ENCODE results near the gene EDIL3. TPM values are rescaled to one million over a fixed set of nuclear protein-coding genes. Genes with fewer than 3 reads are reported as not detected.

EDIL3 gene
- total RNA-seq, 2 experiments from 2014 or later = not detected

DNA sequence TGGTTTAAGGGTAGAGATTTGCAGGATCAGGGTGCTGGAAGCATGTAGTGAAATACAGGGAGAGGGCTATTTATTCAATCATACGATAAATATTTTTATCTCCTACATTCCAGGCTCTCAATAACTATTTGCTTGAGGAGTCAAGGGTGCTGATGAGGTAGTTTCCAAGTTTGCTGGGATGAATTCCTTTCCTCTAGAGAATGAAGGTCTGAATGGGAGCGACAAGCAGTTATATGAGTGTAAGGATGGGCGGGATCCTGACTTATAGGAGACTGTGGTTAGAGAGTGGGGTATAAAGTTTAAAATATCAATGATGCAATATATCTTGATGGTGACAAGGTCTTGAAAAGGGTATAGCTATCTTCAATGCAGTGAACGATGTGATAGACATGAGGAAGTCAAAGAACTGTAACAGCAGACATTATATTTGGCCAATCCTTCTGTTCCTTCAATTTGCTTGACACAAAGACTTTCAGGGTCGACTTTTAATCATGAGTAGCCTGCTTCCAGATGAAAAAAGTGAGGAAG, 462.9 kb downstream of the EDIL3 start:
- no peaks in the 10 kb centered on the region for H3K9me3 Mint-ChIP-seq
- H3K4me1 Mint-ChIP-seq = no peaks in the 10 kb centered on the region
- no peak for DNase-seq
- CTCF ChIA-PET = no interaction called here
- no peak overlapping the region for H3K4me3 Mint-ChIP-seq
- H3K36me3 Mint-ChIP-seq (ENCODE audit: low read depth) = no peaks in the 10 kb centered on the region
- POLR2A ChIA-PET = no interaction called here
- H3K27me3 Mint-ChIP-seq = no peaks in the 10 kb centered on the region
- H3K27ac Mint-ChIP-seq = no peak overlapping the region

GRCh38 chr5:83919071-83920041, 465.3 kb downstream of the EDIL3 start:
- no peak overlapping the region for H3K4me3 Mint-ChIP-seq
- ChIA-PET POLR2A (no interaction called here), CTCF (no interaction called here)
- H3K9me3 Mint-ChIP-seq = no peaks in the 10 kb centered on the region
- no peak for DNase-seq
- no peaks in the 10 kb centered on the region for H3K4me1 Mint-ChIP-seq
- H3K36me3 Mint-ChIP-seq (ENCODE audit: low read depth) = no peaks in the 10 kb centered on the region
- no peaks in the 10 kb centered on the region for H3K27me3 Mint-ChIP-seq
- H3K27ac Mint-ChIP-seq = no peak overlapping the region

DNA sequence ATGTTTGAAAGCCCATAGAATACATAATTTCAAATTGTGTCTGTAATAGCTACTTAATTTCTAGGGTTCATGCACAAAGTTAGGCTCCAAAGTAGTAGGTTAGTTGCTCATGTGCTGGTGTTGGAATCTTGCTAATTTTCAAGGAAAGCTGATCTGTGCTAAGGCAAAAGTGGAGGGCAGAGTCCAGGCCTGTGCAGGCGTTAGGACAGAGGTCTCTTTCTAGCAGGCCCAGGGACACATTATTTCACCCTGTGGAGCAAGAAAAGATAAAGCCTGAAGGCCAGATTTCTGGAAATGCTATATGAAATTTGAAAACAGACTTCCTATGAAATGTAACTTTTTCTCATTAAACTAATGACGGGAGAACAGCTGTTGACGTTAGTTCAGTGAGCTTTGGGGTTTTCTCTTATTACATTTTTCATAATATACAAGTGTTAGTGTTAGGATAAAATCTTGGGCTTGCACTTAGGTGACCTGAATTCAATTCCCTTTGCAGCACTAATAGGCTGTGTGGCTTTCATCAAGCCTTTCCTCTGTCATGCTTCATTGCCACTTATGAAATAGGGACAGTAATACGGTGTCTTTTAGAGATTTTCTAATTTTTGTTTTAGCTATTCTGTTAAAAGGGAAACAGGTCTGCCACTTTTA, 467.3 kb downstream of the EDIL3 start:
- Mint-ChIP-seq H3K27ac (no peak overlapping the region), H3K4me3 (no peak overlapping the region), H3K36me3 (ENCODE audit: low read depth) (no peaks in the 10 kb centered on the region), H3K9me3 (no peaks in the 10 kb centered on the region), H3K4me1 (no peaks in the 10 kb centered on the region), H3K27me3 (no peaks in the 10 kb centered on the region)
- ChIA-PET CTCF (interaction anchor here (2.2 kb wide), 1 partner anchor 10 kb away, joined by 6 read pairs; no protein-coding TSS in a partner anchor), POLR2A (no interaction called here)
- no peak for DNase-seq

GRCh38 chr5:83914662-83915418, 469.8 kb downstream of the EDIL3 start:
- DNase-seq = no peak
- Mint-ChIP-seq H3K36me3 (ENCODE audit: low read depth) (no peaks in the 10 kb centered on the region), H3K27me3 (no peaks in the 10 kb centered on the region), H3K9me3 (no peaks in the 10 kb centered on the region), H3K4me1 (no peaks in the 10 kb centered on the region), H3K4me3 (no peak overlapping the region), H3K27ac (no peak overlapping the region)
- ChIA-PET POLR2A (no interaction called here), CTCF (interaction anchor here (0.7 kb wide), 1 partner anchor 31 kb away, joined by 3 read pairs; no protein-coding TSS in a partner anchor)

- H3K4me1 Mint-ChIP-seq = no peaks in the 10 kb centered on the region
- POLR2A ChIA-PET = no interaction called here
Measured at GRCh38 chr5:83914199-83914598, 470.5 kb downstream of the EDIL3 start.

DNA sequence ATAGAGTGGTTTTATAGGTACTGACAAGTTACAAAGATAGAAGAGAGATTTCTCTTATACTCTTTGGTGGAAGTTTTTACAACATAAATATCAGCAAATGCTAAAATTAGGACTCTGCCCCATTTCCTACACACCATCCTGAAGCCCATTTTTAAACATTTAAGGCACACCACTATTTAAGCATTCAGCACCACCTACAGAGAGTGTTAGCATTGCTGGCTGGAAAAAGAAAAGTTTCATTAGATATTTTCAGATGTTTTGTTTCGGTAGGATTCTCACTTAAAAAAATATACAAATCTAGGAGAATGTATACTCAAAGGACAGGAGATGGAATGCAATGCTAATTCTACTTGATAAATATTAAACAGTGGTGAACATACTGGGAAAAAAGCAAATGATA, 471.1 kb downstream of the EDIL3 start:
- Mint-ChIP-seq H3K36me3 (ENCODE audit: low read depth) (no peaks in the 10 kb centered on the region), H3K27me3 (no peaks in the 10 kb centered on the region), H3K4me1 (no peaks in the 10 kb centered on the region), H3K9me3 (no peaks in the 10 kb centered on the region), H3K27ac (no peak overlapping the region), H3K4me3 (no peak overlapping the region)
- ChIA-PET POLR2A (no interaction called here), CTCF (no interaction called here)
- no peak for DNase-seq

More at GRCh38 chr5:83914199-83914598, 470.5 kb downstream of the EDIL3 start:
- Mint-ChIP-seq H3K4me3 (no peak overlapping the region), H3K27ac (no peak overlapping the region), H3K27me3 (no peaks in the 10 kb centered on the region), H3K36me3 (ENCODE audit: low read depth) (no peaks in the 10 kb centered on the region), H3K9me3 (no peaks in the 10 kb centered on the region)
- CTCF ChIA-PET = no interaction called here
- DNase-seq = no peak

- Mint-ChIP-seq H3K4me3 (no peak overlapping the region), H3K27me3 (no peaks in the 10 kb centered on the region), H3K27ac (no peak overlapping the region), H3K9me3 (no peaks in the 10 kb centered on the region), H3K36me3 (ENCODE audit: low read depth) (no peaks in the 10 kb centered on the region), H3K4me1 (no peaks in the 10 kb centered on the region)
- DNase-seq = no peak
- POLR2A ChIA-PET = no interaction called here
- CTCF ChIA-PET = no interaction called here
Measured at GRCh38 chr5:83911367-83911919, 473.2 kb downstream of the EDIL3 start.

- H3K36me3 Mint-ChIP-seq (ENCODE audit: low read depth) = no peaks in the 10 kb centered on the region
- POLR2A ChIA-PET = no interaction called here
Measured at GRCh38 chr5:83900306-83900705, 484.4 kb downstream of the EDIL3 start.

GRCh38 chr5:83899326-83899970, 485.2 kb downstream of the EDIL3 start:
- no peaks in the 10 kb centered on the region for H3K36me3 Mint-ChIP-seq (ENCODE audit: low read depth)
- H3K27me3 Mint-ChIP-seq = no peaks in the 10 kb centered on the region
- ChIA-PET POLR2A (no interaction called here), CTCF (no interaction called here)
- H3K9me3 Mint-ChIP-seq = no peaks in the 10 kb centered on the region
- H3K27ac Mint-ChIP-seq = no peak overlapping the region
- no peaks in the 10 kb centered on the region for H3K4me1 Mint-ChIP-seq
- DNase-seq = no peak
- H3K4me3 Mint-ChIP-seq = no peak overlapping the region

More at GRCh38 chr5:83900306-83900705, 484.4 kb downstream of the EDIL3 start:
- H3K4me1 Mint-ChIP-seq = no peaks in the 10 kb centered on the region
- CTCF ChIA-PET = no interaction called here
- H3K9me3 Mint-ChIP-seq = no peaks in the 10 kb centered on the region
- no peak for DNase-seq
- H3K27ac Mint-ChIP-seq = no peak overlapping the region
- no peaks in the 10 kb centered on the region for H3K27me3 Mint-ChIP-seq
- no peak overlapping the region for H3K4me3 Mint-ChIP-seq

DNA sequence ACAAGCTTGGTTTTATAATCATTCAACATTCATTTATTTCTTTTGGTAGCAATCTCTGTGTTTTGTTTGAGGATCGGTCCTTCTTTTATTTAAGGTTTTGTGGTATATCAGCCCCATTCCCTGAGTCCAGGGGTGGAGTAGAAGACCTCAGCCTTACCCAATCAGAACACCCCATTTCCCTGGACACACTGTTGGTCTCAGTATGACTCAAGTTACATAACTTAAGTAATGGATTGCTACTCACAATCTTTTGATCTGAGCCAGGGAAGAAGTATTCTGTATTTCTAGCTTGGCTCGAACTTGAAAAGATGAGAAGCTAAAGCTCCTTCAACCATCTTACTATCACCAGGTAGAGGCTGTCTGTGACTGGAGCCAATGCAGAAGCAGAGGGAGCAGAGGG, 488.8 kb downstream of the EDIL3 start:
- POLR2A ChIA-PET = no interaction called here
- Mint-ChIP-seq H3K4me1 (no peaks in the 10 kb centered on the region), H3K27ac (no peak overlapping the region), H3K27me3 (no peaks in the 10 kb centered on the region), H3K9me3 (no peaks in the 10 kb centered on the region), H3K36me3 (ENCODE audit: low read depth) (no peaks in the 10 kb centered on the region), H3K4me3 (no peak overlapping the region)
- DNase-seq = no peak
- CTCF ChIA-PET = no interaction called here

DNA sequence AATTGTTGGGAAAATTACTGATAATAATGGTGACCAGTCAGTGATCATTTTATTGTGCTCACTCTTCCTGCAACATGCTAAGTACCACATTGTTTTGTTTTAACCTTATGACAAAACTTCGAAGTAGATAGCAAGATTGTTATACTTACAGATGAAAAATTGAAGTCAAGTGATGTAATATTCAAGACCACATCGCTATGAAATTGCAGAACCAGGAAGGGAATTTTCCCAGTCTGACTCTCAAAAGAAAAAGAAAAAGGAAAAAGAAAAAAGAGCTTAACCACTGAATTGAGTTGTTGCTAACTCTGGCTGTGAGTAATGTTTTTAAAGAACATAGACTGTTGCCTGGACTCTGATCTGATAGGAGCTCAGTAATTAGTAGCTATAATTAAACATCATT, 493.4 kb downstream of the EDIL3 start:
- Mint-ChIP-seq H3K9me3 (no peaks in the 10 kb centered on the region), H3K4me1 (no peaks in the 10 kb centered on the region), H3K27ac (no peak overlapping the region), H3K36me3 (ENCODE audit: low read depth) (no peaks in the 10 kb centered on the region), H3K27me3 (no peaks in the 10 kb centered on the region), H3K4me3 (no peak overlapping the region)
- DNase-seq = no peak
- ChIA-PET CTCF (no interaction called here), POLR2A (no interaction called here)
